Activated CD8-positive, alpha-beta memory T cell treated with anti-CD3 and anti-CD28 coated beads for 4 hours (primary cell): ENCODE data around the gene HPN.

Experiments used
- DNase-seq, 2 donors: peaks; one replicate each; pipeline ENCODE4 v3.0.0-alpha.2; 2020; ENCODE audit warnings: low read depth in 2 of 2

HPN gene

GRCh38 chr19:35105047-35105410 is 63.5 kb downstream of the HPN start:
- no peak for DNase-seq

GRCh38 chr19:35105411-35106290 is 64.1 kb downstream of the HPN start:
- no peak for DNase-seq

- DNase-seq: no peak
These were observed 64.7 kb downstream of the HPN start for GRCh38 chr19:35106291-35106583.

- DNase-seq: no peak
These were observed 65.5 kb downstream of the HPN start for GRCh38 chr19:35106898-35107541.

GRCh38 chr19:35107545-35107944 is 66.0 kb downstream of the HPN start:
- no peak for DNase-seq

GRCh38 chr19:35108730-35109129 is 67.2 kb downstream of the HPN start:
- DNase-seq: no peak

- DNase-seq: no peak
These were observed 68.0 kb downstream of the HPN start for GRCh38 chr19:35109395-35110112.

- DNase-seq: no peak
These were observed 69.5 kb downstream of the HPN start for GRCh38 chr19:35110974-35111373.

GRCh38 chr19:35112995-35113688 is 71.6 kb downstream of the HPN start:
- no peak for DNase-seq

GRCh38 chr19:35114353-35115176 is 73.0 kb downstream of the HPN start:
- peak; percentile 25 to 47 for DNase-seq

GRCh38 chr19:35115177-35115951 is 73.8 kb downstream of the HPN start, which contains the start of gene FXYD3:
FXYD3 (plus strand) TSS chr19:35115823; CDS start chr19:35119377, 3,554 bp downstream.
- no peak for DNase-seq
